ENCODE data around the gene CDRT4. TPM values are rescaled to one million over a fixed set of nuclear protein-coding genes. Genes with fewer than 3 reads are reported as not detected.

CDRT4 gene
- total RNA-seq, 1 experiment from 2014 or later = 17.9 TPM

- H3K79me2 ChIP-seq (ENCODE audit: low read depth) = no peaks in the 10 kb centered on the region
- no peak overlapping the region for H2AFZ ChIP-seq
- BruUV-seq (replicated peaks) = no TSS peak
- no peak overlapping the region for H3K4me2 ChIP-seq
- no peak for TF ChIP-seq EZH2 (IDR thresholded peaks at IDR 0.05; ENCODE audit: low read depth)
- TF ChIP-seq CTCF (conservative IDR thresholded peaks at IDR 0.05) = no peak
- no peaks in the 10 kb centered on the region for H3K9me3 ChIP-seq (ENCODE audit: insufficient read depth, low read depth)
- no peaks in the 10 kb centered on the region for H3K27me3 ChIP-seq (ENCODE audit: insufficient read depth, low read depth)
- H3F3A ChIP-seq (ENCODE audit: insufficient read depth, low read depth) = no peaks in the 10 kb centered on the region
- ChIA-PET CTCF (no interaction called here), POLR2A (ENCODE audit: unreplicated experiment) (no interaction called here)
- DNase-seq = no peak
- H3K27ac ChIP-seq = no peak overlapping the region
- no peaks in the 10 kb centered on the region for H3K36me3 ChIP-seq (ENCODE audit: low read depth)
- H4K20me1 ChIP-seq (ENCODE audit: insufficient read depth) = no peaks in the 10 kb centered on the region
- intact Hi-C loops (cut with micrococcal nuclease; ENCODE audit: unreplicated experiment) = no loop called here
- no peaks in the 10 kb centered on the region for H3K9me2 ChIP-seq (ENCODE audit: insufficient read depth)
- H3K4me3 ChIP-seq = no peak overlapping the region
- H3K4me1 ChIP-seq (replicated peaks; ENCODE audit: insufficient read depth) = no peaks in the 10 kb centered on the region
Measured at GRCh38 chr17:15513856-15514459, 46.5 kb upstream of the CDRT4 start.

- H3K4me2 ChIP-seq = no peak overlapping the region
- TF ChIP-seq CTCF (conservative IDR thresholded peaks at IDR 0.05) (no peak), EZH2 (IDR thresholded peaks at IDR 0.05; ENCODE audit: low read depth) (no peak)
- POLR2A ChIA-PET (ENCODE audit: unreplicated experiment) = no interaction called here
Measured at GRCh38 chr17:15513058-15513791, 45.8 kb upstream of the CDRT4 start.

GRCh38 chr17:15512071-15512709, 44.8 kb upstream of the CDRT4 start:
- ChIA-PET CTCF (no interaction called here), POLR2A (ENCODE audit: unreplicated experiment) (no interaction called here)
- Histone ChIP-seq H4K20me1 (ENCODE audit: insufficient read depth) (no peaks in the 10 kb centered on the region), H3K4me2 (no peak overlapping the region), H2AFZ (no peak overlapping the region), H3F3A (ENCODE audit: insufficient read depth, low read depth) (no peaks in the 10 kb centered on the region), H3K9me2 (ENCODE audit: insufficient read depth) (no peaks in the 10 kb centered on the region), H3K27ac (no peak overlapping the region), H3K9me3 (ENCODE audit: insufficient read depth, low read depth) (no peaks in the 10 kb centered on the region), H3K79me2 (ENCODE audit: low read depth) (no peaks in the 10 kb centered on the region), H3K4me1 (replicated peaks; ENCODE audit: insufficient read depth) (no peaks in the 10 kb centered on the region), H3K4me3 (no peak overlapping the region), H3K27me3 (ENCODE audit: insufficient read depth, low read depth) (no peaks in the 10 kb centered on the region), H3K36me3 (ENCODE audit: low read depth) (no peaks in the 10 kb centered on the region)
- no peak for DNase-seq
- intact Hi-C loops (cut with micrococcal nuclease; ENCODE audit: unreplicated experiment) = no loop called here
- no TSS peak for BruUV-seq (replicated peaks)
- TF ChIP-seq CTCF (conservative IDR thresholded peaks at IDR 0.05) = no peak
- TF ChIP-seq EZH2 (IDR thresholded peaks at IDR 0.05; ENCODE audit: low read depth) = no peak

More at GRCh38 chr17:15513058-15513791, 45.8 kb upstream of the CDRT4 start:
- no peaks in the 10 kb centered on the region for H3K9me3 ChIP-seq (ENCODE audit: insufficient read depth, low read depth)
- intact Hi-C loops (cut with micrococcal nuclease; ENCODE audit: unreplicated experiment) = no loop called here
- H2AFZ ChIP-seq = no peak overlapping the region
- no peaks in the 10 kb centered on the region for H3K27me3 ChIP-seq (ENCODE audit: insufficient read depth, low read depth)
- H3K36me3 ChIP-seq (ENCODE audit: low read depth) = no peaks in the 10 kb centered on the region
- no peak overlapping the region for H3K4me3 ChIP-seq
- DNase-seq = no peak
- H3K4me1 ChIP-seq (replicated peaks; ENCODE audit: insufficient read depth) = no peaks in the 10 kb centered on the region
- no peaks in the 10 kb centered on the region for H3K79me2 ChIP-seq (ENCODE audit: low read depth)
- no peak overlapping the region for H3K27ac ChIP-seq
- H4K20me1 ChIP-seq (ENCODE audit: insufficient read depth) = no peaks in the 10 kb centered on the region
- BruUV-seq (replicated peaks) = no TSS peak
- no peaks in the 10 kb centered on the region for H3K9me2 ChIP-seq (ENCODE audit: insufficient read depth)
- CTCF ChIA-PET = no interaction called here
- no peaks in the 10 kb centered on the region for H3F3A ChIP-seq (ENCODE audit: insufficient read depth, low read depth)

Data from PC-9 (cell line).